ENCODE data around the gene LRRK1.

DNA sequence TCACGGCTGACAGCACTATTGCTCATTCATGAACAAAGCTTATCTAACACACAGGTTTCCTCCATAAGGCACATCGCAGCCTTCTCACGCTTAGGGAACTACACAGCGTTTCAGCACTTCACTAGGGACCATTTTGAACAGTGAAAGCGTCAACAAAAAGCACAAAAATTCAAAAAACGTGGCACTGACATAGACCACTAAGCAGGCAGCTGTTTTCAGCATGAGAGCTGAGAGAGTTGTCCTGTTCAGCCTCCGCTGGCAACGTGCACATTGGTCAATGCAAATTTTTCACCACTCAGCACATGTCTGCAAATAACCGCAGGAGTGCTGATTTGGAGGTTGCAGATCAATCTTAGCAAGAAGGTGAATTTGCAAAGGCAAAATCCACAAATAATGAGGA, 109.2 kb downstream of the LRRK1 start:
- TF ChIP-seq CTCF (IDR thresholded peaks at IDR 0.05) (no peak), POLR2A (IDR thresholded peaks at IDR 0.05) (no peak)

Data from prostate gland (tissue), 2 donors.